Progenitor cell of endocrine pancreas (in vitro differentiated cells): ENCODE results near the gene ORAI2. TPM values are rescaled to one million over a fixed set of nuclear protein-coding genes. Genes with fewer than 3 reads are reported as not detected.
"Not testable (repeated sequence)": the region's sequence is repeated elsewhere in the genome, so short reads cannot be mapped to it uniquely, and the experiment has no call there.

Source experiments
- DNase-seq: peaks from one replicate; pipeline ENCODE4 v3.0.0; 2021; ENCODE audit warnings: low spot score; ENCODE audit not compliant: unreplicated experiment
- H3K27ac Mint-ChIP-seq: 2 replicates; pipeline ENCODE4 v1.8.0; 2021; ENCODE audit warnings: mild to moderate bottlenecking, moderate library complexity, mixed read lengths
- H3K27me3 Mint-ChIP-seq: 2 replicates; pipeline ENCODE4 v1.8.0; 2021; ENCODE audit warnings: mixed read lengths
- H3K36me3 Mint-ChIP-seq: 2 replicates; pipeline ENCODE4 v1.8.0; 2022; ENCODE audit warnings: mixed read lengths; ENCODE audit not compliant: insufficient read depth
- H3K4me1 Mint-ChIP-seq: 2 replicates; pipeline ENCODE4 v1.8.0; 2021; ENCODE audit warnings: low read depth, mixed read lengths
- H3K4me3 Mint-ChIP-seq: 2 replicates; pipeline ENCODE4 v1.8.0; 2021; ENCODE audit warnings: low read depth, mild to moderate bottlenecking, moderate library complexity, mixed read lengths
- H3K9me3 Mint-ChIP-seq: 2 replicates; pipeline ENCODE4 v1.8.0; 2021; ENCODE audit warnings: low read depth, mixed read lengths
- total RNA-seq: library from RNA; stranded (reverse); gene quantifications from 2 replicates; pipeline ENCODE4 v1.2.1, GENCODE V29; 2021
- TF ChIP-seq, protein P1 (sequence below): fragments of 200-600 bp; sonication (generic); IDR thresholded peaks from one replicate; pipeline ENCODE4 v1.5.0; 2021; ENCODE audit warnings: antibody characterized with exemption, mild to moderate bottlenecking; ENCODE audit not compliant: unreplicated experiment

ORAI2 gene
- total RNA-seq, 1 donor from 2014 or later: 41.8 TPM

DNA sequence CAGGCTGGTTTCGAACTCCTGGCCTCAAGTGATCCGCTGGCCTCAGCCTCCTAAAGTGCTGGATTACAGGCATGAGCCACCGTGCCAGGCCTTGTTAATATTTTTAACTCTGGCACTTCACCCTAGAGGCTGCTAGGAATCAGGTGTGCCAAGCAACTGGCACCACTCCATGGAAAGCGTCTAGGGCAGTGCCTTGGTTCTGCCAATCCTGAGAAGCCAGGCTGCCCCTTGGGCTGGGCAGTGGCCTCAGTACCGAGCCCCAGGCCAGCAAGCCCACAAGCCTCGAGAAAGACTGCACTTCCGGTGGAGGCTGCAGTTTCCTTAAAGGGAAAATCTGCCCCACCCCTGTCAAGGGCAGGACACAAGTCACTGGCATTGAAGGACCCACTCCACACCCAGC lies 19.9 kb downstream of the ORAI2 start:
- Mint-ChIP-seq H3K27ac (no peak overlapping the region), H3K9me3 (no peaks in the 10 kb centered on the region), H3K36me3 (no peaks in the 10 kb centered on the region), H3K4me1 (no peaks in the 10 kb centered on the region), H3K27me3 (no peaks in the 10 kb centered on the region), H3K4me3 (no peak overlapping the region)
- TF ChIP-seq, protein P1, sequence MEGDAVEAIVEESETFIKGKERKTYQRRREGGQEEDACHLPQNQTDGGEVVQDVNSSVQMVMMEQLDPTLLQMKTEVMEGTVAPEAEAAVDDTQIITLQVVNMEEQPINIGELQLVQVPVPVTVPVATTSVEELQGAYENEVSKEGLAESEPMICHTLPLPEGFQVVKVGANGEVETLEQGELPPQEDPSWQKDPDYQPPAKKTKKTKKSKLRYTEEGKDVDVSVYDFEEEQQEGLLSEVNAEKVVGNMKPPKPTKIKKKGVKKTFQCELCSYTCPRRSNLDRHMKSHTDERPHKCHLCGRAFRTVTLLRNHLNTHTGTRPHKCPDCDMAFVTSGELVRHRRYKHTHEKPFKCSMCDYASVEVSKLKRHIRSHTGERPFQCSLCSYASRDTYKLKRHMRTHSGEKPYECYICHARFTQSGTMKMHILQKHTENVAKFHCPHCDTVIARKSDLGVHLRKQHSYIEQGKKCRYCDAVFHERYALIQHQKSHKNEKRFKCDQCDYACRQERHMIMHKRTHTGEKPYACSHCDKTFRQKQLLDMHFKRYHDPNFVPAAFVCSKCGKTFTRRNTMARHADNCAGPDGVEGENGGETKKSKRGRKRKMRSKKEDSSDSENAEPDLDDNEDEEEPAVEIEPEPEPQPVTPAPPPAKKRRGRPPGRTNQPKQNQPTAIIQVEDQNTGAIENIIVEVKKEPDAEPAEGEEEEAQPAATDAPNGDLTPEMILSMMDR: no peak
- no peak for DNase-seq

DNA sequence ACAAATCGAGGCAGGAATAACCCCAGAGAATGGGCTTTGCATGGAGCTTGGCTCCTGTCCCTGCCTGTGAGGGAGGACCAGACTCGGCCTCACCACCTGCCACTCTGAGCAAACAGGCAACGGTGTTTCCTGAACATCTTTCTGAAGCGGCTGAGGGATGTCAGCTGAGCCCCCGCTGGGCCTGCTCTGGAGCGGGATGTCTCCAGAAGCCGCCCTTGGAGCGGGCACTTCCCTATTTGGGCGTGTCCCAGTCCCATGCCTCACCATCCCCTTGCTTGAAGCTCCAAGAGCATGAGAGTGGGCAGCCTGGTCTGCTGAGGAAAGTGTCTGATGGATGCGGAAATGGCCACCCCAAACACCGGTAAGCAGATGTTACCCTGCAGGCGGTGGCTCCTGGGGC lies 21.1 kb downstream of the ORAI2 start:
- Mint-ChIP-seq H3K36me3 (no peaks in the 10 kb centered on the region), H3K27ac (no peak overlapping the region), H3K27me3 (no peaks in the 10 kb centered on the region), H3K4me1 (no peaks in the 10 kb centered on the region), H3K9me3 (no peaks in the 10 kb centered on the region), H3K4me3 (no peak overlapping the region)
- TF ChIP-seq, protein P1: no peak
- no peak for DNase-seq

DNA sequence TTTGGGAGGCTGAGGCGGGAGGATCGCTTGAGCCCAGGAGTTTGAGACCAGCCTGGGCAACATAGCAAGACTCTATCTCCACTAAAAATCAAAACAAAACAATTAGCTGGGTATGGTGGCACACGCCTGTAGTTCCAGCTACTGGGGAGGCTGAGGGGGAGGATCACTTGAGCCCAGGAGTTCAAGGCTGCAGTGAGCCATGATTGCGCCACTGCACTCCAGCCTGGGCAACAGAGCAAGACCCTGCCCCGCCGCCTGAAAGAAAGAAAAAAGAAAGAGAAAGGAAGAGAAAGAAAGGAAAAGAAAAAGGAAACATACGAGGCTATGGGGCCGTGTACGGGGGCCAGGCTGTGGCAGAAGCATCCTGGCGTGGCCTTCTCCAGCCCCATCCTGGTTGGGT lies 21.6 kb downstream of the ORAI2 start:
- H3K27ac Mint-ChIP-seq, H3K9me3 Mint-ChIP-seq, DNase-seq, H3K27me3 Mint-ChIP-seq, H3K4me1 Mint-ChIP-seq, H3K4me3 Mint-ChIP-seq, H3K36me3 Mint-ChIP-seq: not testable (repeated sequence)

DNA sequence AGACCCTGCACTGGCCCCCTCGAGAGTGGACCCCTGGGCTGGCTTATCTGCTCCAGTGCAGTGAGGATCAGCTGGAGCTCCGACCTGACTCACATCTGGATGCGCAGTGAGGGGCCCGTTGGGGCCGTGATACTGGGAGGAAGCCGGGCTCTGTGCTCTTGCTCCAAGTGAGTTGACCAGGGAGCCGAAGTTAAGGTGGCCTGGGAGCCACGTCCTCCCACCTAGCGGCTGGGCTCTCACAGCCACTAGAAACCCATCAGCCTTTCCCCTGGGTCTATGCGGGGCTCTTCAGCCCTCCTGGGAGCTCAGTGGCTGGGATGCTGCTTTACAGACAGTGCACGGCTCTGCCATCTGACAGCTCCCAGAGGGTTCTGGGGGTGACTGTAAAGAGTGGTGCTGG lies 22.2 kb downstream of the ORAI2 start:
- Mint-ChIP-seq H3K27me3 (no peaks in the 10 kb centered on the region), H3K9me3 (no peaks in the 10 kb centered on the region), H3K36me3 (no peaks in the 10 kb centered on the region), H3K4me1 (no peaks in the 10 kb centered on the region), H3K27ac (no peak overlapping the region), H3K4me3 (no peak overlapping the region)
- TF ChIP-seq, protein P1: no peak
- no peak for DNase-seq

DNA sequence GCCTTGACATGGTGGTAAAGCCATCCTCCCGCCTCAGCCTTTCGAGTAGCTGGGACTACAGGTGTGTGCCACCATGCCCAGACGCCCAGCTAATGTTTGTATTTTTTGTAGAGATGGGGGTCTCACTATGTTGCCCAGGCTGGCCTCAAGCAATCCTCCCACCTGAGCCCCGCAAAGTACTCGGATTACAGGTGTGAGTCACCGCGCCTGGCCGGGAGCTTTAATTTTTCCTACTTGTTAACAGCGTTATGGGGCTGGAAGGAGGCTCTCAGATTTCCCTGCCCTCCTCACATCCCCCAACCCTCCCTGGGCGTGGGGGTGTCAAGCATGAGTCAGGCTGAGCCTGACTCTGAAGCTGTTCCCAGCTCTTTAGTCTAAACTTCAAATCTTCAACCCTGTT lies 23.0 kb downstream of the ORAI2 start:
- H3K9me3 Mint-ChIP-seq: no peaks in the 10 kb centered on the region
- no peaks in the 10 kb centered on the region for H3K27me3 Mint-ChIP-seq
- no peak overlapping the region for H3K27ac Mint-ChIP-seq

DNA sequence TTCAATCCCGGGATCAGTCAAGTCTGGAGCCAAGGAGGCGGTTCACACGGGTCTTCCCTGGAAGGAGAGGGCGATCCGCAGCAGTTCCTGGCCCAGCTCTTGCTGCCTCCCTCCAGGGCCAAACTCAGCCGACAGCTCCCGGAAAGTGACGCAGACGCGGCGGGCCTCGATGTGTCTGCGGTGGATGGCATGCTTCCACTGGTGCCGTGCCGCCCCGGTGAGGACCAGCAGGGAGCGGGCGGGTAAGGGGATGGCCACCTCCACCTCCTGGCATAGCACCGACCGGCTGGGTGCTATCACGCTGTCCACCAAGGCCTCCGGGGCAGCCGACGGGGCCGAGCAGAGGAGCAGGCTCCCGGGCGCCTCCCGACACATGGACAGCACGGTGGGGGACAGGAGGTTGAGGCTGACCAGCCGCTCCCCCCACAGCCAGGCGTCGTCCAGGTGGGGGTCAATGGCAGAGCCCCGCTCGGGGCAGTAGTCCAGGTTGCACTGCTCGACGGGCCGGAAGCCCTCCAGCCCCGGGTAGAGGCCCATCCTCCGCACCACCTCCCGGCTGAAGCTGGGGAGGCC lies 24.1 kb downstream of the ORAI2 start:
- TF ChIP-seq, protein P1: no peak
- no peaks in the 10 kb centered on the region for H3K36me3 Mint-ChIP-seq
- no peak overlapping the region for H3K4me3 Mint-ChIP-seq
- no peaks in the 10 kb centered on the region for H3K4me1 Mint-ChIP-seq
- H3K27ac Mint-ChIP-seq: no peak overlapping the region
- H3K9me3 Mint-ChIP-seq: no peaks in the 10 kb centered on the region
- no peak for DNase-seq
- H3K27me3 Mint-ChIP-seq: no peaks in the 10 kb centered on the region

More for the DNA sequence above, 23.0 kb downstream of the ORAI2 start:
- no peak for DNase-seq
- TF ChIP-seq, protein P1: no peak
- Mint-ChIP-seq H3K36me3 (no peaks in the 10 kb centered on the region), H3K4me1 (no peaks in the 10 kb centered on the region), H3K4me3 (no peak overlapping the region)
